GM19452 (cell line): Measurements from ENCODE around the gene ZPR1.
"Not testable (repeated sequence)": the region's sequence is repeated elsewhere in the genome, so short reads cannot be mapped to it uniquely, and the experiment has no call there.

Experiments used
- ATAC-seq: cut with Tn5 transposase; IDR thresholded peaks from one replicate; pipeline ENCODE4 v1.9.1; 2021; ENCODE audit not compliant: unreplicated experiment

ZPR1 gene

GRCh38 chr11:116823031-116823843 is 35.4 kb upstream of the ZPR1 start, which contains the start of gene APOA4:
TSS of gene APOA4 (minus strand) at chr11:116823304. CDS start at chr11:116823191, 113 bp downstream.
- ATAC-seq = no peak

- ATAC-seq = no peak
Measured at GRCh38 chr11:116822575-116822974, 34.8 kb upstream of the ZPR1 start.

GRCh38 chr11:116821050-116821918 is 33.5 kb upstream of the ZPR1 start:
- ATAC-seq = no peak

- no peak for ATAC-seq
Measured at GRCh38 chr11:116819049-116819448, 31.2 kb upstream of the ZPR1 start.

GRCh38 chr11:116814502-116814901 is 26.7 kb upstream of the ZPR1 start:
- ATAC-seq = no peak

- no peak for ATAC-seq
Measured at GRCh38 chr11:116813781-116814471, 26.1 kb upstream of the ZPR1 start.

GRCh38 chr11:116813170-116813569 is 25.3 kb upstream of the ZPR1 start:
- no peak for ATAC-seq

- ATAC-seq = no peak
Measured at GRCh38 chr11:116812109-116812508, 24.3 kb upstream of the ZPR1 start.

- ATAC-seq = no peak
Measured at GRCh38 chr11:116811194-116811593, 23.4 kb upstream of the ZPR1 start.

- no peak for ATAC-seq
Measured at GRCh38 chr11:116808262-116809175, 20.7 kb upstream of the ZPR1 start.

GRCh38 chr11:116807601-116808261 is 19.9 kb upstream of the ZPR1 start:
- ATAC-seq = no peak

GRCh38 chr11:116804001-116804400 is 16.2 kb upstream of the ZPR1 start:
- no peak for ATAC-seq

- ATAC-seq = not testable (repeated sequence)
Measured at GRCh38 chr11:116801662-116802061, 13.8 kb upstream of the ZPR1 start.

- ATAC-seq = no peak
Measured at GRCh38 chr11:116800610-116801009, 12.8 kb upstream of the ZPR1 start.

- ATAC-seq = no peak
Measured at GRCh38 chr11:116798368-116798767, 10.5 kb upstream of the ZPR1 start.

GRCh38 chr11:116797816-116798215 is 10.0 kb upstream of the ZPR1 start:
- no peak for ATAC-seq

GRCh38 chr11:116796548-116796947 is 8.7 kb upstream of the ZPR1 start:
- no peak for ATAC-seq

- no peak for ATAC-seq
Measured at GRCh38 chr11:116794851-116795250, 7.0 kb upstream of the ZPR1 start.

GRCh38 chr11:116793772-116794097 is 5.9 kb upstream of the ZPR1 start:
- no peak for ATAC-seq
